HG02970 (cell line): Measurements from ENCODE around the gene FAM83D.

Experiments used
- ATAC-seq: cut with Tn5 transposase; IDR thresholded peaks from one replicate; pipeline ENCODE4 v1.9.1; 2021; ENCODE audit warnings: mild to moderate bottlenecking, moderate library complexity, moderate number of reproducible peaks; ENCODE audit not compliant: unreplicated experiment, low FRiP score

The FAM83D gene, protein sequence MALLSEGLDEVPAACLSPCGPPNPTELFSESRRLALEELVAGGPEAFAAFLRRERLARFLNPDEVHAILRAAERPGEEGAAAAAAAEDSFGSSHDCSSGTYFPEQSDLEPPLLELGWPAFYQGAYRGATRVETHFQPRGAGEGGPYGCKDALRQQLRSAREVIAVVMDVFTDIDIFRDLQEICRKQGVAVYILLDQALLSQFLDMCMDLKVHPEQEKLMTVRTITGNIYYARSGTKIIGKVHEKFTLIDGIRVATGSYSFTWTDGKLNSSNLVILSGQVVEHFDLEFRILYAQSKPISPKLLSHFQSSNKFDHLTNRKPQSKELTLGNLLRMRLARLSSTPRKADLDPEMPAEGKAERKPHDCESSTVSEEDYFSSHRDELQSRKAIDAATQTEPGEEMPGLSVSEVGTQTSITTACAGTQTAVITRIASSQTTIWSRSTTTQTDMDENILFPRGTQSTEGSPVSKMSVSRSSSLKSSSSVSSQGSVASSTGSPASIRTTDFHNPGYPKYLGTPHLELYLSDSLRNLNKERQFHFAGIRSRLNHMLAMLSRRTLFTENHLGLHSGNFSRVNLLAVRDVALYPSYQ

DNA sequence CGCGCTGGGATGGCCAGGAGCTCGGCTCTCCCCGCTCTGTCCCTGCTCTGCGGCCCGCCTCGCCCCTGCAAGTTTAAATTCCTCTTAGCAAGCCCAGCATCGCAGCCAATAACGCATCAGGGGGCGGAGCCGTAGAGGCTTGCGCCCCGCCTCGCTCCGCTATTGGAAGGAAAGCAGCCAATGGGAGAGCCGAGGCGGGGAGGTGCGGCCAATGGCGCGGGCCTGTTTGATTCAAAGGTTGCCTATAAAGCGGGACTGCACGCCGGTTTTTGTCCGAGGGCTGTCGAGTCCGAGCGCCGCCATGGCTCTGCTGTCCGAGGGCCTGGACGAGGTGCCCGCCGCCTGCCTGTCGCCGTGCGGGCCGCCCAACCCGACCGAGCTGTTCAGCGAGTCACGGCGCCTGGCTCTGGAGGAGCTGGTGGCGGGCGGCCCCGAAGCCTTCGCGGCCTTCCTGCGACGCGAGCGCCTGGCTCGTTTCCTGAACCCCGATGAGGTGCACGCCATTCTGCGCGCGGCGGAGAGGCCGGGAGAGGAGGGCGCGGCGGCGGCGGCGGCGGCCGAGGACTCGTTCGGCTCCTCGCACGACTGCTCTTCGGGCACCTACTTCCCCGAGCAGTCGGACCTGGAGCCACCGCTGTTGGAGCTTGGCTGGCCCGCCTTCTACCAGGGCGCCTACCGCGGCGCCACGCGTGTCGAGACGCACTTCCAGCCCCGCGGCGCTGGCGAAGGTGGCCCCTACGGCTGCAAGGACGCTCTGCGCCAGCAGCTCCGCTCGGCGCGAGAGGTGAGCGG, at the start of gene FAM83D:
TSS of gene FAM83D (plus strand) at position 276 of the 792 bp plus-strand sequence. CDS start at position 302, 26 bp downstream.
- ATAC-seq, result peak; percentile 83

DNA sequence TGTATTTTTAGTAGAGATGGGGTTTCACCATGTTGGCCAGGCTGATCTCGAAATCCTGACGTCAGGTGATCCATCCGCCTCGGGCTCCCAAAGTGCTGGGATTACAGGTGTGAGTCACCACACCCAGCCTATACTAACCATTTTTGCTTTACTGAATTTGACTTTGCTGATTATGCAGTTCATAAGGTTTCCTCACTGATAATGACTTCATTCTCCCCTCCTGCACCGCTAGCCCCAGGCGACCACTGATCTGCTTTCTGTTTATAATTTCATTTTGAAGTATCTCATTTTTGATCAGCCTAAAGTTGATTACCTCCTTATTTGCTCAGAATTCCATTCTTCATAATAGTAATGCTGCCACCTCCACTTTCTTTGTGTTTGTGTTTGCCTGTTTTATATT, 48.7 kb upstream of the FAM83D start:
- ATAC-seq, result no peak

DNA sequence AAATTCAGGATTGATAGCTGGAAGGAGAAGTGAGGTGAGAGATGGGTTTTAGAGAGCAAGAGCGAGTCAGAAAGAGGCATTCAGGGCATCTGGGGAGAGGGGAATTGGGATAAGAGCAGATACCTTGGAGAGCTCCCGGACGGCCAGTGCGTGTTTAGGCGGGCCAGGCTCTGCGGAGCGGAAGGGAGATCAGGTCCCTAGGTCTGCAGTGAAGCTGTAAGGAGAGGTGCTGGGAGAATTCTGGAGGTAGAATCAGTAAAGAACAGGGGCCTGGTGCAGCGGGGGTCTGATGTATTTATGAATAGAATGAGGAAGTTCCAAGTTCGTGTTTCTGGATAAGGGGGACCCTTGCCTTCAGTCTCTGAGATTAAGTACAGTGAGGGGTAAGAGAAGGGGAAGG, 47.4 kb upstream of the FAM83D start:
- ATAC-seq, result no peak

DNA sequence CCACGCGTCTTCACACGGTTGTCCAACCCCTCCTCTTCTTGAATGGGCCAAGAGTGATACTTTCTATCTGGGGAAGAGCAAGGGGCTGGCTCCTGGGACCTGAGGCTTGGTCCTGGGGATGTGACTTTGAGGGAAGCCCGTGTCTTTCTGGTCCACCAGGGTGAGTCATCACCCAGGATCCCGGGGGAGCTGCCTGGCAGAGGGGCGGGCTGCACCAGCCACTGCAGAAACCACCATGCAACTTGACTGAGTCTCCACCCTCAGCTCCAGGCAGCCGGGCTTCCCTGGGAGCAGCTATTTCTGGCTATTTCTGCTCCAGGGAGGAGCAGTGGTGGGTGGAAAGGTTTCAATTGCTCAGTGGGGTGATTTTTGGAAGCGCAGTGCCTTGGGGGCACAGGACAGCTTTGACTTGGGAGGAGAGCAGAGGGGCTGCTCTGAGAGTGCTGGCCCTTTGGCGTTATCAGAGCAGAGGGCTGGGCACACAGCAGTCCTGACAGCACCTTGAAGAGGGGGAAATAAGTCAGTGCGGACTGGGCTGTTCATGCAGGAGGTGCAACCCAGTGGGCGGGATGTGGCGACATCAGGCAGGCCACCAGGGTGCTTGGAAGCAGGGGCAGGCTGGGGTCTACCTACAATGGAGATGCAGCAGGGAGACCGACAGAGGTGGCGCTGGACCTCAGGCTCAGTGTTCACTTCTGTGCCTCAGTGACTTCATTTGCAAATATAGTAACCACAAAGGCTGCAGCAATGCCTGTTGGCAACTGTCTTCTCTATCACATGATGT, 45.1 kb upstream of the FAM83D start:
- ATAC-seq, result no peak

DNA sequence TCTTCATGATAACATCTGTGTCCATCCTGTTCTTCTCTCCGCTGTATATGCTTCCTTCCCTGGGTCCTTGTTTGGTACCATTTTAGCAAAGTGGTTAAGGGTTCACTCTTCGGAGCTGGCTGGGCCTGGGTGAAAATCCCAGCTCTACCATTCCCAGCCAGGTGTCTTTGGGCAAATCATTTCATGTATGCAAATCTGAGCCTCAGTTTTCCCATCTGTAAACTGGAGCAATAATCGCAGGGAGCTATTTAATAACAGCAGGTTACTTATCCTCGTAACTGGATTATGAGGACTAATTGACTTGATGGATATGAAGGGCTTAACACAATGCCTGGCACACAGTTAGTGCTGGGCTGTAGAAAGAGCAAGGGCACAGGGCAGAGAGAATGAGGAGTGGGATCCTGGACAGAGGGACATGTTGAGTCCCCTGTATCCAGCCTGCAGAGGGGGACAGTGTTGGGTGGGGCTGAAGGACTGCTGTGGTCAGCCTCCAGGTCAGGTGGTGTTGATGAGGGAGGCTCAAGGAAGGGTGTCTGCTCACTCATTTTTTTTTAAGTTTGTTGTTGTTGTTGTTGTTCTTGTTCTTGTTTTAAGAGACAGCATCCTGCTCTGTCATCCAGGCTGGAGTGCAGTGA, 44.3 kb upstream of the FAM83D start:
- no peak for ATAC-seq

DNA sequence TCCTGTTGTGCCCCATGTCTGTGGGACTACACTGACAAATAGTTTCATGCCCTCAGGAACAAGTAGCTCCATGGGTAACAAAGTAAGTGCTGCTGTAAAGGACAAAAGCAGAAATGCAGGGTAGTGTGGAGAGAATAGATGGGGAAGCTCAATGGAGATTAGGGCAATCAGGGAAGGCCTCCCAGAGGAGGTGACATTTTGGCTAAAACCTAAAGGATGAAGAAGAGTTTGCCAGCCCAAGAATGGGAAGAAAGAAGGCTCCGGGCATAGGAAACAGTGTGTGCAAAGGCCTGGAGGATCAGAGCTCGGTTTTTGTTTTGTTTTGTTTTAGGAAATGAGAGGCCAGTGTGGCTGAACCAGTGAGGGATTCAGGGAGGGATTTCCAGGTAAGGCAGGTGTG, 43.6 kb upstream of the FAM83D start:
- no peak for ATAC-seq

DNA sequence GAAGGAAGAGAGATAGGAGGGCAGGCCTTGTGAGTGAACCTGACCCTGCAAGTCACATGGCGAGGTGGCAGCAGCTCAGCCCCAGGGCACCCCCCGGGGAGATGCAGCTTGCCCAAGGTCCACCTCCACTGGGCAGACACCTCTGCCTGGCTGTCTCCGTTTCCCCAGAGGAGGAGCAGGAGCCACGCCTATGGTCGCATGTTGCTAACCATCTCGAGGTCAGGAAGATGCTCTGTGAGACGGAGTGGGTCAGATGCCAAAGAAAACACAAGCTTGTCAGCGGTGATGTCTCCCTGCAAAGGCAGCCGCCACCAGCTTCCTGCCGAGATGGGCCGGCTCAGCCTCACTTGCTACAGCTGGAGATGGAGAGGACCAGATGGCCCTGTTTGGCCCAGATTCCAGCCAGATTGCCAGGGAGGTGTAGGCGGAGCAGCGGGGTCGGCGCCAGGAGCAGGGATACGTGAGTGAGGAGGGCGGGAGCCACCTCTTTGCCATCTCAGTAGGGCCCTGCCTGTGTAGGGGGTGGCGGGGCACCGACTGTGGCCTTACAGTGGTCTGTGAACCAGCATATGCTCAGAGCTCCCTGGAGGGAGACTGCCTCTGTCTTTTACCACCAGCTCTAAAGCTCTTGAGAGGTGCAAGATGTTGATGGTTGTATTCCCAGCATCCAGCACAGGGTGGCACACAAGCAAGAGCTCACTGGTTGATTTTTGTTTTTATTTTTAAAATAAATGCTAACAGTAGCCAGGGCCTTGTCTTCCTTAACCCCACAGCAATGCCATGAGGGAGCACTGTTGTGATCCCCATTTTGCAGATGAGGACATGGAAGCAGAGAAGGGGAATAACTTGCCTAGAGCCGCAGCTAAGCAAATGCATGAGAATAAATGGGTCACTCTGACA, 42.9 kb upstream of the FAM83D start:
- no peak for ATAC-seq

DNA sequence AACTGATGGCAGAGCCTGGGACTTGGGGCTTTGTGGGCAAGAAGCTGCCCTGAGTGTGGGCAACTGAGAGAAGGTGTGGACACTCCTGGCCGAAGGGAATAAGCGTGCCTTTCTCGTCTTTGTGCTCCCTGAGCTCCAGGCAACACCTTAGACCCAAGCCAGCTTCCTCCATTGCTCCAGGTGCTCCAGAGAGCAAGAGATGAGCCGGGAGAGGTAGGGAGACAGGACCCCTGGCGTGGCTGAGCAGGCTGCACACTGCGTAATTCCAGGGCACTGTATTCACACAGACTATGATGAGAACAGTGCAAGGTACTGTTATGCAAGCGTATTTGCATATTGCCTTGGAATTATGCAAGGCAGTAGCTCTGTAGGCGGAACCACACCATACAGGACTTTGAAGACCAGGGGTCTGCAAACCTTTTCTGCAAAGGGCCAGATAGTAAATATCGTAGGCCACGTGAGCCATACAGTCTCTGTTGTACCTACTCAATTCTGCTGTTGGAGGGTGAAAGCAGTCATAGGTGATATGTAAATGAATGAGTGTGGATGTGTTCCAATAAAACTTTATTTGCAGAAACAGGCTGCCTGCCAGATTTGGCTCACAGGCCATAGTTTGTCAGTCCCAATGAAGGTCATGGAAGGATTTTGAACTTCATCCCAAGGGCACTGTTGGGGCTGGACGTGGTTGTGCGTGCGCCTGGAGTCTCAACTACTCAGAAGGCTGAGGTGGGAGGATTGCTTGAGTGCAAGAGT, 42.1 kb upstream of the FAM83D start:
- ATAC-seq, result no peak

DNA sequence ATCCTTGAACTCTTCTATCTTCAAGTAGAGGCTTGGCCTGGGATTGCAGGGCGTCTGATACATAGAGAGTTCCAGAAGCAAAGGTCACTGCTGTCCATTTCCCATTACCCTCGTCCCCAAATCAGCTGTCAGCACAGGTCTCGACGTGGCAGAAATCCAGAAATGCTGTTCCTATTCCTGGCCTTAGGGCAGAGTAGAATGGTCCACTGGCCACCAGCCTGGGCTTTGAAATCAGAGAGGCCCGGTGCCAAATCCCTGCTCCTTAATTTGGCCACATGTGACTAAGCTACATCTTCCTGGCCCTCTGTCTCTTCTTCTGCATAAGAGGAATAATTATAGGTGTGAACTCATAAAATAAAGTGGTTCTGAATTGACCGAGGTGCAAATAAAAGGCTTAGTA, 40.9 kb upstream of the FAM83D start:
- no peak for ATAC-seq

DNA sequence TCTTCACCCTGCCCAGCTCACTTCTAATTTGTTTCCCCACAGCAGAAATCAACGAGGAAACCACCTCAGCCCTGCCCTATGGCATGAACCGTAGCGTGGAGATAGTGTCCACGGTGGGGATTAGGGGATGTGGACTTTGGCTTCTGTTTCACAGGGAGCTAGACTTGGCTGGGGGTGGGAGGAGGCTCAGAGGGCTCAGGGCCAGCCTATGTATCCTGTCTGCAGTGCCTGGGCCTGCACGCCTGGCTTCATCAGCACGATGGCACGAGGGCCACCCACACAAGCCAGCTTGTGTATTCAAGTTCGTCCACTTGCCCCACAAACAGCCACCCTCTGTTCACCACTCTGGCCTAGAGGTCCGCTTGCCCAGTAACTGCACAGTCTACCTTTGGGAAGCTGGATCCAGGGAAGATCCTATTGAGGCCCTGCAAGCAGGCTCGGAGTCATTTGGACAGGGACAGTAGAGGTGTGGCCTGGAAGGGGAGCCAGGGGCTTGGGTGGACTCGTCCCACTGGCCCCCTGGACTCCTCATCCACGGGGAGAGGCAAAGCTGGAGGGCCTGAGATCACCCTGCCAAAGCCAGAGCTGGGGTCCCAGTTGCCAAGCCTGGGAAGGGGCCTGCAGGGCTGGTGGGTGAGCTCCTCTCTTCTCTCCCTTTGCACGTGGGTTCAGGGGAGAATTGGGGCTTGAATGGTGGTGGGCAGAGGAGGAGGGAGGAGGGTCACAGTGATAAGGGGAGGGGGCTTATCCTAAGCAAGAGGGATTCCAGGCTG, 38.0 kb upstream of the FAM83D start:
- no peak for ATAC-seq

DNA sequence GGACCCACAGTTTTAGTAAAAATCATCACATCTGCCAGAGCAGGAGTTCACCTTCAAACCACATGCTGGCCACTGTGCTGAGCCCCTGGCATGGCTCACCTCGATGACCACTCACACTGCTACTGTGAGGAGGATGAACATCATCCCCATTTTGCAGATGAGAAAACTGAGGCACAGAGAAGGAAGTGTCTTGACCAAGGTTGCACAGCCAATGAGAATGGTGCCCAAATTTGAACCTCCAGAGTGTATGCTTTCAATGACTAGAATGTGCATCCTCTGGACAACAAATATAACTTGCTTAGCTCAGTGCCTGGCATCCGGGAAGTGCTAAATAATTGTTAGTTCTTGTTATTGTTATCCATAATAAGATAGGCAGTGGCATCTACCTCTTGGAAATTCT, 37.2 kb upstream of the FAM83D start:
- no peak for ATAC-seq

DNA sequence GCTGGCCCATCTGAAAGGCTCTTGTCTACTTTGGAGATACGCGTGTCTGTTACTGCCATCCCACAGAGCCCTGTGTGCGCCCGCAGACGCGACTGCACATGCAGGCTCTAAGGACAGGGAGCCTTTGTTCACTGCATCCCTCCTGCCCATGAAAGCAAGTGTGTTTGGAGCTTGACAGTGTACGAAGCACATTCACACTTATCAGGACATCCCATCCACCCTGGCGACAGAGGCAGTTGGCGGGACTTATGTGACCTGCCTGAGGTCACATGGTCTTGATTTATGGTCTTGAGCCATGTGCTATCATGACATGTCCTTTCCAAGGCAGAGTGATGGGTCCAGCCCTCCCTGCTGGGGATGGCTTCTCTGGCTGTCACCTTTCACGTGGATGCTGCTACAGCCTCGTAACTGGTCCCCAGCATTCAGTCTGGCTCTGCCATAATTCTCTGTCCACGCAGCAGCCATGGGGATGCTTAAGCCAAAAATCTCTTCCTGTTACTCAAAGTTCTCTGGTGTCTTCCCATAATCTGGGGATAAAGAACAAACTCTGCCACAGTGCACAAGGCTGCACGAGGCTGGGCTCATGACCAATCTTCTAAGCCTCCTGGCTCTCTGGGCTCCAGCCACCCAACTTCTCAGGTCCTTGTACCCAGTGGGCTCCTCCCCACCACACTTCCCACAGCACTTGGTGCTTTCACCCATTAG, 36.3 kb upstream of the FAM83D start:
- ATAC-seq, result no peak

DNA sequence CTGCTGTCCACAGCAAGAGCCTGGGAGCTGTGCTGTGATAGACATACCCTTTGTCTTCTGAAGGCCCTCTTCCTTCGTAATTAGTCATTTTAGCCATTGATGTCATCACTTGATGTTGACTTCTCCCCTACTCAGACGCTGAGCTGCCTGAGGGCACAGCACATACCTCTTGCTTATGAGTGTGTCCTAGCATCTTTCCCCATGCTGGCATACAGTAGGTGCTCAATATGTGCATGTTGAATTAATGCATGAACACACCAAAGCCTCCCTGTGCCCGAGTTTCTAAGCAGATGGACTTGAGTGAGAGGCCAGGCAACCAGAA, 35.8 kb upstream of the FAM83D start:
- ATAC-seq, result no peak

DNA sequence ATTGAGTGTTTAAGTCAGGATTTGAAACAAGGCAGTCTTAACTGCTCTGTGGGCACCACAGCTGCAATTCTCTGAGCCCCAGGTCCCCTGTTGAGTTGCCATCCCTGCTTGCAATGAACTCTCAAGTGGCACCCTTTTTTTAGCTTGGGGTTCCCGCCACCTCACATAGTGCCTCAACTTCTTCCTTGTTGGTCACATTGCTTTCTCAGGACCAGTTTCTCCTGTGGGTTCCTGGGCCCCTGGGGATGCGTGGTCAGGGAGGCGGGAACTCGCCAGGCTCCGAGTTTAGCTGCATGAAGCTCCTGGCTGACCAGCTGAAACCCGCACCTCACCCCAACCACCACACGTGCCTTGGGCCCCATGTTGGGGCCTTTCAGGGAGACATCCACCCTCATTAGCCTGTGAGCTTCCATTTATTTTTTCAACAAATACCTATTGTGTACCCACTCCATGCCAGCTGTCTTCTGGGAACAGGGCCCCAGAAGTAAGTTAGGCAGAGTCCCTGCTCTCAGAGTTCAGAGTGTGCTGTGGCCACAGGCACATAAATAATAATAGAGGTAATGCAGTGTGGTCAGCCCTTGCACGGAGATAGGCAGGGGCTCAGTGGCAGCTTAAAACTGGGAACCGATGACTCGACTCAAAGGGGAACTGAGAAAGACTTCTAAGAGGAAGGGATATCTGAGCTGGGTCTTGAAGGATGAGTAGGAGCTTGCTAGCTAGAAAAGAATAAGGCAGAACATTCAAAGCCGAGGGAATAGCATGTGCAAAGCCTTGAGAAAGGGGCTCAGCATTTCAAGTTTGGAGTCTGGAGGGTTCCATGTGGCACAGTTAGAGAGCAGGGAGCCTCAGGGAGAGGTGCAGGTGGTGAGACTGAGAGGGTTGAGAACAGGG, 33.9 kb upstream of the FAM83D start:
- ATAC-seq, result no peak

DNA sequence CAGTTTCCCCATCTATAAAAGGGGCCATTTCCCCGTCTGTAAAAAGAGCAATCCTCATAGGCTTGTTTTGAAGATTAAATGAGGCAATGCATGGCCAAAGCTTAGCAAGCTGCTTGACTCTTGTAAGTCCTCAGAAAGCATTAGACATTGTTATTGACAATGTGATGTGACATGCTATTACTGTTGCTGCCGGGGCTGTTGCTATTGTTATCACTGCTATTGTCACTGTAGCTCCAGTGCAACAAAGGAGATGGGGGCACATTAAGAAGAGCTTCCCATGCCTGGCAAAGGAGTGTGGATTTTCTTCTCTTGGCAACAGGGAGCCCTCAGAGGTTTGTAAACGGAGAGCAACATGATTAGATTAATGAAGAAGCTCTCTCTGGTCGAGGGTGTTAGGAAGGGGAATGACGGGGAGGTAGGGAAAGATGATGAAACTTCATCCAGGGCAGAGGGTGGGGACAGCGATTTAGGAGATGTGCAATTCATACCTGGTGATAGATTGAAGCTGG, 33.1 kb upstream of the FAM83D start:
- ATAC-seq, result no peak

DNA sequence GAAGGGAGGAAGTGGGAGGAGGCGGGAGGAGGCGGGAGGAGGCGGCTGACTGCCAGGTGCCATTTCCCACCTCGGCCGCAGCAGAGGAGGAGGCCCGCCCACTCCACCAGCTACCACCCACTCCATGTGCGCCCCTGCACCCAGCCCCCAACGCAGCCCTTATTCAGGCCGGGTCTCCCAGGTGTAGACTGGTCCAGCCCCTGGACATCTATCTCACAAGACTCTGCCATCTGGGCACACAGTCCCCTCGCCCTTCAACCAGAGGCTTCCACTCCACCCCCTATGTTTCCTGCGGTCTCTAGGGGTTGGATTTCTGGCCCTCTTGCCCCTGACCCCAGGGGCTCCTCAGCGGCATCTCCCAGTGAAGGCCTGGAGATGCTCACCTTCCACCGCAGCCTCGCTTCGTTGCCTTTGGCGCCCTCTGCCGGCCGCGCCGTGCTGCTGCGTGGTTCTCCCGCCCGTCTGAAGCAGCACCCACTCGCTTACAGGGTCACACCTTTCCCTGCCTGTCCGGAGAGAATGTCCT, 32.6 kb upstream of the FAM83D start:
- ATAC-seq, result no peak
